A549 treated with AZD9567 at 1 μM for 4 hours (cell line): ENCODE data around the gene RNF149. TPM values are rescaled to one million over a fixed set of nuclear protein-coding genes. Genes with fewer than 3 reads are reported as not detected.

Experiments
- total RNA-seq: library from RNA; stranded (reverse); fragments of 200-300 nt; extraction: Qiagen RNA extraction; gene quantifications from 5 replicates; pipeline ENCODE4 v1.2.3, GENCODE V29; 2022; ENCODE audit not compliant: insufficient read depth

Gene RNF149
- total RNA-seq: 36.8 to 46.1 TPM (median 44.6 TPM) in 5 replicates

DNA sequence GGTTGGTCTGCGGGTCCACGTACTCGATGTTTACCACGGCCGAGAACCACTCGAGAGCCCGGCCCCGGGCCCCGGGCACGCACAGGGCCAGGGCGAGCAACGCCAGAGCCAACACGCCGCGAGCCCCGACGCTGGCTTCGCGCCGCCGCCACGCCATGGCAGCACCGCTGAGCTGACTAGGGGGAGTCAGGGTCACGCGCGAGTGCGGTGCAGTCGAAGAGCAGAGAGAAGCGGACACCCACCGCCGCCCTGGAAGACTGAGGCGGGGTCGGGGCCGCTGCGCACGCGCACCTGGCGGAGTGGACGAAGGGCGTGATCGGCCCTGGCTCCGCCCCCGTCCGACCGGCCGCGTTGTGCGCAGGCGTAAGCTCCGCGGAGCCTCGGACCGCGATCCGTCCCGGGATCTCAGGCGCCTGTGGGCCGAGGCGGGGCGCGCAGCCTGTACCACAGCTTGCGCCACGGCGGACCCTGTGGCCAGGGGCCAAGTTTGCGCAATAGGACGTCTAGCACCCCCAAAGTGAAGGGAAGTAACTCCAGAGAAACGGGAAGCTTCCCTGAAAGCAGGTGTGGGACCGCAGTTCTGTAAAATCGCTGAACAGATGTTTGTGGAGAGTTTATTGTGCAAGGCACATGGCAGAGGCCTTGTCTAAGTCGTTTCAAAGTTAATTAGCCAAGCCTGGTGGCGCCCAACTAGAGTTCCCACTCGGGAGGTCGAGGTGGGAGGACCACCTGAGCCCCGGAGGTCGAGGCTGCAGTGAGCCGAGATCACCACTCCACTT lies at the start of gene RNF149:
Gene RNF149, minus strand, starts transcription at position 270 of the 779 bp plus-strand sequence. Its CDS starts 113 bp downstream, at position 157.

DNA sequence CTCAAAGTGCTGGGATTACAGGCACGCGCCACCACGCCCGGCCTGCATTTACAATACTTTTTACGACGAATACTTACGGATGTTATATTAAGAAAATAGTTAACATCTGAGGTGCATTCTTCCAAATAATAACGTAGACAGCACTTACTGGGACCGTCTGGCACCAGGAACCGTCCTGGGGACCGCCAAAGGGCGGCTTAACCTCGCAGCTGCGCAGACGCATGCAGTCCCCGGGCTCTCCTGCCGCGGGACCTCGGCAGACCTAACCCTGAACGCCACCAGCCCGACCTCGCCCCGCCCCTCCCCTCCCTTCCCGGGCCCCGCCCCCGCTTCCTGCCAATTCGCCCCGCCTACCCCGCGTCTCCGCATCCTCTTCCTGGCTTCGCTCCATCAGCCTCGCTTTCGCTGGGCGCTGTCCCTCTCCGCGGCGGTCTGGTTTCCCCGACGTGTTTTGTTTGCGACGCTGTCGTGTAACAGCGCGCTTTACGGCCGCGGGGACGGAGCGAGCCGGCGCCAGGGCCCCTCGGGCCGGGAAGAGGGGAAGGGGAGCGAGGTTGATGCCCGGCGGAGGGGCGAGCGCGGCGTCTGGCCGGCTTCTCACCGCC lies 56.0 kb downstream of the RNF149 start, which contains the start of gene CNOT11:
Gene CNOT11, plus strand, starts transcription at position 479 of the 605 bp plus-strand sequence. Its CDS starts 79 bp downstream, at position 558.

Other genes with a start within 250 kb of the RNF149 start
- 84.0 to 117 TPM (median 104 TPM) in 5 replicates for gene TBC1D8, start 157.3 kb downstream of the RNF149 start, total RNA-seq
- gene CNOT11, start 55.8 kb downstream of the RNF149 start, total RNA-seq: 36.2 to 62.4 TPM (median 40.3 TPM) in 5 replicates
- 2.6 to 10.3 TPM (median 8.9 TPM) in 5 replicates for gene CREG2, start 78.8 kb upstream of the RNF149 start, total RNA-seq
- not detected in 5 replicates for gene RFX8, start 166.4 kb upstream of the RNF149 start, total RNA-seq